HG02981 (cell line): ENCODE data around the gene TPRG1.
A peak's percentile ranks its signal among the peaks of the same experiment; 100 is the strongest.

Experiments used
- ATAC-seq: cut with Tn5 transposase; IDR thresholded peaks from one replicate; pipeline ENCODE4 v1.9.1; 2021; ENCODE audit warnings: mild to moderate bottlenecking, moderate library complexity; ENCODE audit not compliant: unreplicated experiment

The TPRG1 gene

GRCh38 chr3:189171707-189172106, at the start of gene TPRG1:
Gene TPRG1 (plus strand): TSS chr3:189171971. CDS start chr3:189207385, 35,414 bp downstream.
- no peak for ATAC-seq

- ATAC-seq: no peak
Observed at GRCh38 chr3:189122110-189122509, 49.7 kb upstream of the TPRG1 start.

GRCh38 chr3:189122526-189123205, 49.1 kb upstream of the TPRG1 start:
- no peak for ATAC-seq

- no peak for ATAC-seq
Observed at GRCh38 chr3:189123595-189124387, 48.0 kb upstream of the TPRG1 start.

- peak; percentile 92 for ATAC-seq
Observed at GRCh38 chr3:189132231-189132671, 39.5 kb upstream of the TPRG1 start.

- ATAC-seq: no peak
Observed at GRCh38 chr3:189132839-189133238, 38.9 kb upstream of the TPRG1 start.

GRCh38 chr3:189133768-189134167, 38.0 kb upstream of the TPRG1 start:
- no peak for ATAC-seq

- no peak for ATAC-seq
Observed at GRCh38 chr3:189137416-189137815, 34.4 kb upstream of the TPRG1 start.

GRCh38 chr3:189138901-189139610, 32.7 kb upstream of the TPRG1 start:
- ATAC-seq: no peak

- ATAC-seq: no peak
Observed at GRCh38 chr3:189139611-189139940, 32.2 kb upstream of the TPRG1 start.

- no peak for ATAC-seq
Observed at GRCh38 chr3:189142527-189142926, 29.2 kb upstream of the TPRG1 start.

- no peak for ATAC-seq
Observed at GRCh38 chr3:189143321-189143720, 28.4 kb upstream of the TPRG1 start.

- ATAC-seq: no peak
Observed at GRCh38 chr3:189143771-189144170, 28.0 kb upstream of the TPRG1 start.

- ATAC-seq: no peak
Observed at GRCh38 chr3:189144645-189145044, 27.1 kb upstream of the TPRG1 start.

GRCh38 chr3:189146848-189147247, 24.9 kb upstream of the TPRG1 start:
- no peak for ATAC-seq

- peak; percentile 92 for ATAC-seq
Observed at GRCh38 chr3:189148081-189148507, 23.7 kb upstream of the TPRG1 start.

- ATAC-seq: no peak
Observed at GRCh38 chr3:189149203-189149602, 22.6 kb upstream of the TPRG1 start.

GRCh38 chr3:189157232-189158007, 14.4 kb upstream of the TPRG1 start:
- ATAC-seq: no peak

- no peak for ATAC-seq
Observed at GRCh38 chr3:189158034-189158433, 13.7 kb upstream of the TPRG1 start.

GRCh38 chr3:189160519-189161309, 11.1 kb upstream of the TPRG1 start:
- ATAC-seq: no peak
